ENCODE measurements around the gene STARD3.

The STARD3 gene

GRCh38 chr17:39674179-39674578 lies 37.2 kb downstream of the STARD3 start:
- no peak for DNase-seq

- no peak for DNase-seq
Observed at GRCh38 chr17:39674702-39675389, 37.9 kb downstream of the STARD3 start.

- DNase-seq: no peak
Observed at GRCh38 chr17:39675390-39676082, 38.6 kb downstream of the STARD3 start.

- DNase-seq: peak; percentile 65
Observed at GRCh38 chr17:39676198-39676819, 39.4 kb downstream of the STARD3 start.

- DNase-seq: no peak
Observed at GRCh38 chr17:39677072-39677471, 40.1 kb downstream of the STARD3 start.

- DNase-seq: no peak
Observed at GRCh38 chr17:39677542-39678339, 40.8 kb downstream of the STARD3 start.

- DNase-seq: no peak
Observed at GRCh38 chr17:39678340-39679116, 41.6 kb downstream of the STARD3 start.

GRCh38 chr17:39679521-39680192 lies 42.7 kb downstream of the STARD3 start:
- peak; percentile 68 for DNase-seq

GRCh38 chr17:39683295-39683939 lies 46.5 kb downstream of the STARD3 start:
- DNase-seq: no peak

- no peak for DNase-seq
Observed at GRCh38 chr17:39684369-39685192, 47.6 kb downstream of the STARD3 start.

GRCh38 chr17:39687101-39687545 lies 50.2 kb downstream of the STARD3 start:
- DNase-seq: no peak

- peak; percentile 87 for DNase-seq
Observed at GRCh38 chr17:39687546-39688474, 50.9 kb downstream of the STARD3 start, which contains the start of gene PGAP3. Gene PGAP3, minus strand, starts transcription at chr17:39688057. Its CDS starts 43 bp downstream, at chr17:39688014.

- no peak for DNase-seq
Observed at GRCh38 chr17:39688475-39688835, 51.5 kb downstream of the STARD3 start.

- no peak for DNase-seq
Observed at GRCh38 chr17:39688945-39689344, 52.0 kb downstream of the STARD3 start.

- DNase-seq: no peak
Observed at GRCh38 chr17:39694593-39694992, 57.6 kb downstream of the STARD3 start.

- DNase-seq: no peak
Observed at GRCh38 chr17:39695089-39695474, 58.1 kb downstream of the STARD3 start.

GRCh38 chr17:39696731-39697130 lies 59.8 kb downstream of the STARD3 start:
- no peak for DNase-seq

GRCh38 chr17:39697961-39698360 lies 61.0 kb downstream of the STARD3 start:
- no peak for DNase-seq

Measured in CD4-positive, alpha-beta T cell treated with Interleukin-6 for 4 hours (primary cell).